Skeletal muscle tissue (tissue), 4 donors: ENCODE measurements around the gene HLA-DQB1. TPM values are rescaled to one million over a fixed set of nuclear protein-coding genes. Genes with fewer than 3 reads are reported as not detected.
"Not testable (repeated sequence)": the region's sequence is repeated elsewhere in the genome, so short reads cannot be mapped to it uniquely, and the experiment has no call there.

Source experiments
- H3K27ac ChIP-seq: one replicate; pipeline ENCODE4 v1.7.0; 2013; ENCODE audit warnings: mild to moderate bottlenecking, low read depth, low read length, inconsistent platforms
- H3K27me3 ChIP-seq, 3 donors: one replicate each; pipeline ENCODE4 v1.7.0; 2013; ENCODE audit warnings: low read length in 3 of 3; ENCODE audit not compliant: control insufficient read depth in 3 of 3, insufficient read depth in 3 of 3
- H3K36me3 ChIP-seq, 3 donors: one replicate each; pipeline ENCODE4 v1.7.0; 2013; ENCODE audit warnings: low read length in 3 of 3; ENCODE audit not compliant: control insufficient read depth in 3 of 3, insufficient read depth in 3 of 3
- H3K4me1 ChIP-seq, 3 donors: one replicate each; pipeline ENCODE4 v1.7.0; 2013; ENCODE audit warnings: low read length in 3 of 3, mild to moderate bottlenecking in 3 of 3; ENCODE audit not compliant: control insufficient read depth in 3 of 3, insufficient read depth in 3 of 3
- H3K4me3 ChIP-seq, 3 donors: one replicate each; pipeline ENCODE4 v1.7.0; 2013; ENCODE audit warnings: low read length in 3 of 3
- H3K9ac ChIP-seq, 3 donors: one replicate each; pipeline ENCODE4 v1.7.0; 2013; ENCODE audit warnings: low read length in 3 of 3, mild to moderate bottlenecking in 3 of 3, moderate library complexity in 2 of 3, low read depth in 1 of 3
- H3K9me3 ChIP-seq, 3 donors: one replicate each; pipeline ENCODE4 v1.7.0; 2013; ENCODE audit warnings: low read length in 3 of 3; ENCODE audit not compliant: control insufficient read depth in 3 of 3
- total RNA-seq: library from RNA; depleted of rRNA; stranded (reverse); fragments of >200 nt; gene quantifications from one replicate; pipeline ENCODE4 v1.2.3, GENCODE V29; 2014
- donor health status: Osteomylitis.

HLA-DQB1 gene
- 7.8 TPM for total RNA-seq

DNA sequence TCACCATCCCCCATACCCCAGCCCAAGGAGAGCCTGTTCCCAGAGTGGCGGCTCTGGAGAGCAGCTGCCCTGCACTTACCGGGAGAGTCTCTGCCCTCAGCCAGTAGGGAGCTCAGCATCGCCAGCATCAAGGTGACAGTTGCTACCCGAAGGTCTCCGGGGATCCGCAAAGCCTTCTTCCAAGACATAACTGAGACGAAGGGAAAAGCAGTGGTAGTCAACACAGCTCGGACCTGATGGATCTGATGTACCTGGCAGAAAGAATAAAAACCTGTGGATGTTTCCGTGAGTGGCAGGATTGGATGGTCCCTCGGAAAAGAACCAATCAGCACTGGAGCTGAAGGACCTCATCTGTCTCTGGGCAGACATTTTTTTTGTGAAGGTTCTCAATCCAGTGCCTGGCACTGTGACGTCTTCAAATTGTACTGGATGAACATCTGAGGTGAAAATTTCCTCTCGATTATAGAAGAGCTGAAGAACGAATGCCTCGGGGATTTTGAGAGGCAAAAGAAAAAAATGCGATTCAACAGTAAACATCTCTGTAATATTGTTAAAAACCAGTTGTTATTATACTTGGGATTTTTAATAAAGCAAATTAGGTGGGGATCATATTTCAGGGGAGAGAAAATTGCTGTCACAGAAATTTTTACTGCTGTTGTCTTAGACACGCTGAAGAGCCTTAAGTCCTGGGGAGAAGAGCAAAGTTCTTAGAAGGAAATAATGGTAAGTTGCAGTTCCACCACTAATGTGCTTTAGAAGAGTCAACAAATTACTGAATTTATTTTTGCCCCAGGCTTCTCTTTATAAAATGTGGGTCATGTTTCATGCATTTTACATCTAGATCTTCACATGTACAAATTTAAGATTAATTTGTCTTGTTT lies at the start of gene HLA-DQB1:
TSS of gene HLA-DQB1 (minus strand) at position 238 of the 881 bp plus-strand sequence. CDS start at position 188, 50 bp downstream.
- H3K27ac ChIP-seq, result no peak within 1 kb of the TSS
- peak within 1 kb of the TSS in 1 of 3 donors; percentile 65 for H3K4me3 ChIP-seq
- H3K9ac ChIP-seq, result peak within 1 kb of the TSS in 1 of 3 donors; percentile 68
- H3K4me1 ChIP-seq, result no peaks in the 10 kb centered on the region
- no peaks in the 10 kb centered on the region for H3K9me3 ChIP-seq
- peaks cover 0 to 10% (median 2%) of the 10 kb centered on the region in 3 donors for H3K27me3 ChIP-seq
- no peaks in the 10 kb centered on the region for H3K36me3 ChIP-seq

- no peaks in the 10 kb centered on the region for H3K4me1 ChIP-seq
- H3K27me3 ChIP-seq, result peaks cover 0 to 6% (median 0%) of the 10 kb centered on the region in 3 donors
- no peak overlapping the region for H3K9ac ChIP-seq
- H3K4me3 ChIP-seq, result no peak overlapping the region
- no peak overlapping the region for H3K27ac ChIP-seq
- no peaks in the 10 kb centered on the region for H3K36me3 ChIP-seq
- H3K9me3 ChIP-seq, result no peaks in the 10 kb centered on the region
Measured at GRCh38 chr6:32713241-32713640, 46.8 kb upstream of the HLA-DQB1 start.

DNA sequence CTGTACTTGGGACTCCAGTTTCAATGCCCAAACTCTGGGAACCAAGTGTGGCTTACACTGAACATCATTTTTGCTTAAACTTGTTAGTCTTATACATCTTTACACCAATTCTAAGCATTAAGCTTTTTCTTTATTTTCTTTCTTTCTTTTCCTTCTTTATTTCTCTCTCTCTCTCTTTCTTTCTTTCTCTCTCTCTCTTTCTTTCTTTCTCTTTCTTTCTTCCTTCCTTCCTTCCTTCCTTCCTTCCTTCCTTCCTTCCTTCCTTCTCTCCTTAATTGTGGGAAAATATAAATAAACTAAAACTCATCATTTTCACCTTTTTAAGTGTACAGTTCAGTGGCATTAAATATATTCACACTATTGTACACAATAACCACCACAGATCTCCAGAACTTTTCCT lies 43.2 kb upstream of the HLA-DQB1 start:
- H3K36me3 ChIP-seq, result no peaks in the 10 kb centered on the region
- H3K27me3 ChIP-seq, result no peaks in the 10 kb centered on the region
- H3K4me1 ChIP-seq, result no peaks in the 10 kb centered on the region

DNA sequence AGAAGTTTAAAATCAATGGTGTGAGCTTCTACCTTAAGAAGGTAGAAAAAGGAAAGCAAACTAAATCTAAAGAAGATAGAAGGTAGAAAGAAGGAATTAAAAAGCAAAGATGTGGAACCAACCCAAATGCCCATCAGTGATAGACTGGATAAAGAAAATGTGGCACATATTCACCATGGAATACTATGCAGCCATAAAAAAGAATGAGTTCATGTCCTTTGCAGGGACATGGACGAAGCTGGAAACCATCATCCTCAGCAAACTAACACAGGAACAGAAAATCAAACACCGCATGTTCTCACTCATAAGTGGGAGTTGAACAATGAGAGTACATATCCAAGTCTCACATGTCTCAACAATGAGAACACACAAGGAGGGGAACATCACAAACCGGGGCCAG lies 38.7 kb upstream of the HLA-DQB1 start:
- not testable (repeated sequence) for H3K9me3 ChIP-seq, H3K27ac ChIP-seq, H3K27me3 ChIP-seq, H3K4me3 ChIP-seq, H3K4me1 ChIP-seq, H3K36me3 ChIP-seq, H3K9ac ChIP-seq

More for the DNA sequence above, 43.2 kb upstream of the HLA-DQB1 start:
- H3K27ac ChIP-seq, result no peak overlapping the region
- no peak overlapping the region for H3K4me3 ChIP-seq
- no peak overlapping the region for H3K9ac ChIP-seq
- H3K9me3 ChIP-seq, result no peaks in the 10 kb centered on the region

DNA sequence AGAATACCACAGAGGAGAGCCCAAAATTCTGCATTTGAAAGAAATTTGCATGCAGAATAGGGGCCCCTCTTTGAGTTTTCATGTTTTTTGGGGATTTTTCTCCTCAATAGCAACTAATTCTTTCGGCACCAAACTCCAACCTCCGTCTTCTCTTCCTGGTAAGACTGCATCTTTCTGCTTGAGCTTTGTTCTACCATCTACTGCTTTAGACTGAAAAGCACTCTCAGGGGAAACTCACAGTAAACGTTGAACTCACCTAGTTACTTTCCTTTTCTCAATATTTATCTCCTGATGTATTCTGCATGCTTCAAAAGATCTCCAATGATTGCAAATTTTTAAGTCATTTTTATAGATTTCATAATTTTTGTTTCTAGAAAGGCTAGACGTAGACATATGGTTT lies 36.9 kb upstream of the HLA-DQB1 start:
- Histone ChIP-seq H3K27me3 (peaks cover 0 to 5% (median 0%) of the 10 kb centered on the region in 3 donors), H3K4me1 (peaks cover 0 to 2% (median 0%) of the 10 kb centered on the region in 3 donors), H3K9me3 (no peaks in the 10 kb centered on the region), H3K9ac (no peak overlapping the region), H3K27ac (no peak overlapping the region), H3K4me3 (no peak overlapping the region), H3K36me3 (no peaks in the 10 kb centered on the region)

DNA sequence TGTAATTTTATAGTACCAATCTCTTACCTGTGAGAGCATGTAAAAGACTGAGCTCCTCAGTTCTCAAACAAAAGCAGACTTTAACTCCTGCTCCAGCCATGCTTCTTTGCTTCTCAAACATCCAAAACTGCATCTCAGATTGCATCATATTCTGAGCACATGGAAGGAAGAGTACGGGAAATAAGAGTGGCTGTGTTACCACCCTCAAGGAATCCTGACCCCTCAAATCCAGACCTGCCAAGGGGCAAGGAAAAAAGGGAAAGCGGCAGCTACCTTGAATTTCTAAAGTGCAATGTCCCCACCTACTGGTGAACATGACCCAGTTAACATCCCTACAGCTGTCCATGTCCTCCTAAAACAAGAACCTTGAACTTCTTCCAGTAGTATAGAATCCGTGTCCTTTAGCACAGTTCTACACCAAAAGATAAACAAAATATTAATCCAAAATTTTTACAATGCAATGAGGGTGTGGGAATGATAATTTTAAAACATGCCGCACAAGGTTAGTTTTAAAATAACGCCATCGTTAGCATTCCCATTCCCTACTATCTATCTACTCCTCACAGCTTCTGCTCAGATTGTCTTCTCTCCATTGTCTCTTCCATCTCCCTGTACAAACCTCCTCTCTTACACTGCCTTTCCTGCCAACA lies 34.1 kb upstream of the HLA-DQB1 start:
- peaks cover 0 to 2% (median 0%) of the 10 kb centered on the region in 3 donors for H3K4me1 ChIP-seq
- H3K9me3 ChIP-seq, result no peaks in the 10 kb centered on the region
- no peaks in the 10 kb centered on the region for H3K36me3 ChIP-seq
- no peak overlapping the region for H3K27ac ChIP-seq
- H3K9ac ChIP-seq, result no peak overlapping the region
- H3K27me3 ChIP-seq, result peaks cover 0 to 11% (median 0%) of the 10 kb centered on the region in 3 donors
- H3K4me3 ChIP-seq, result no peak overlapping the region

GRCh38 chr6:32697031-32697430 lies 30.6 kb upstream of the HLA-DQB1 start:
- peaks cover 0 to 2% (median 0%) of the 10 kb centered on the region in 3 donors for H3K4me1 ChIP-seq
- H3K4me3 ChIP-seq, result no peak overlapping the region
- H3K9me3 ChIP-seq, result peaks cover 0 to 3% (median 0%) of the 10 kb centered on the region in 3 donors
- no peak overlapping the region for H3K27ac ChIP-seq
- no peaks in the 10 kb centered on the region for H3K36me3 ChIP-seq
- no peak overlapping the region for H3K9ac ChIP-seq
- peaks cover 0 to 9% (median 0%) of the 10 kb centered on the region in 3 donors for H3K27me3 ChIP-seq

DNA sequence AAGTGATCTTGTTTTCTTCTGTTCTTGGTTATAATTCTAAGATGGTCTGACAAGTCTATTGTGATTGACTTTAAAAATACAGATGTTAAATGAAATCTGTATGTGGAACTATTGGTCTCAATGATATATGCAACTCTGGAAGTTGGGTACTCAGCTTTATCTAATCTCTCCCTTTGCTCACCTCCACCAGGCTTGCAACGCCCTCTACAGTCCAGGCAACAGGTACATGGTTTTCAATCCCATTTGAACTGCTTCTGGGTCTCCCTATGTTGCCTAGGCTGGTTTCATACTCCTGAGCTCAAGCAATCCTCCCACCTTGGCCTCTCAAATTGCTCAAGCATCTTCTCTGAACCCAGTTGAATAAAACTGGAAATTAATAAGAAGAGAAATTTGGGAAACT lies 25.6 kb upstream of the HLA-DQB1 start:
- peaks cover 0 to 3% (median 0%) of the 10 kb centered on the region in 3 donors for H3K9me3 ChIP-seq
- H3K27me3 ChIP-seq, result no peaks in the 10 kb centered on the region
- no peaks in the 10 kb centered on the region for H3K36me3 ChIP-seq
- no peaks in the 10 kb centered on the region for H3K4me1 ChIP-seq
- H3K4me3 ChIP-seq, result no peak overlapping the region
- H3K27ac ChIP-seq, result no peak overlapping the region
- H3K9ac ChIP-seq, result no peak overlapping the region

GRCh38 chr6:32689531-32690501 lies 23.4 kb upstream of the HLA-DQB1 start:
- no peak overlapping the region for H3K9ac ChIP-seq
- no peak overlapping the region for H3K27ac ChIP-seq
- H3K36me3 ChIP-seq, result no peaks in the 10 kb centered on the region

More at GRCh38 chr6:32689531-32690501, 23.4 kb upstream of the HLA-DQB1 start:
- H3K9me3 ChIP-seq, result peaks cover 0 to 3% (median 0%) of the 10 kb centered on the region in 3 donors
- no peaks in the 10 kb centered on the region for H3K27me3 ChIP-seq
- H3K4me1 ChIP-seq, result no peaks in the 10 kb centered on the region
- H3K4me3 ChIP-seq, result no peak overlapping the region
